C1 segment of cervical spinal cord (tissue), 14 donors: ENCODE results near the gene ADAM17.
"Not testable (repeated sequence)": the region's sequence is repeated elsewhere in the genome, so short reads cannot be mapped to it uniquely, and the experiment has no call there.

Experiments
- DNase-seq, 14 donors: peaks; one replicate each; lab custom pipeline; 2025; lab: John Stamatoyannopoulos, UW

ADAM17 gene

GRCh38 chr2:9565436-9566153 is 10.0 kb upstream of the ADAM17 start:
- DNase-seq = peak in 6 of 14 donors; percentile 10 to 47 (median 28)

GRCh38 chr2:9560628-9561027 is 5.0 kb upstream of the ADAM17 start:
- DNase-seq = no peak

- DNase-seq = peak in 1 of 14 donors; percentile 11
Measured at GRCh38 chr2:9558948-9559381, 3.3 kb upstream of the ADAM17 start.

- DNase-seq = peak in 2 of 14 donors; percentile 66 to 68
Measured at GRCh38 chr2:9556121-9556743, 602 bp upstream of the ADAM17 start.

GRCh38 chr2:9554921-9555296 is 721 bp downstream of the ADAM17 start:
- peak in 3 of 14 donors; percentile 58 to 73 (median 66) for DNase-seq

- DNase-seq = no peak
Measured at GRCh38 chr2:9552219-9553178, 3.1 kb downstream of the ADAM17 start.

- not testable (repeated sequence) for DNase-seq
Measured at GRCh38 chr2:9550859-9551391, 4.7 kb downstream of the ADAM17 start.

GRCh38 chr2:9549420-9549819 is 6.2 kb downstream of the ADAM17 start:
- DNase-seq = no peak

- no peak for DNase-seq
Measured at GRCh38 chr2:9548506-9548905, 7.1 kb downstream of the ADAM17 start.

GRCh38 chr2:9547262-9547991 is 8.2 kb downstream of the ADAM17 start:
- no peak for DNase-seq

GRCh38 chr2:9545502-9545901 is 10.1 kb downstream of the ADAM17 start:
- DNase-seq = no peak

GRCh38 chr2:9543557-9543956 is 12.1 kb downstream of the ADAM17 start:
- DNase-seq = no peak

- no peak for DNase-seq
Measured at GRCh38 chr2:9539531-9539930, 16.1 kb downstream of the ADAM17 start.

GRCh38 chr2:9538000-9538507 is 17.6 kb downstream of the ADAM17 start:
- no peak for DNase-seq

- DNase-seq = no peak
Measured at GRCh38 chr2:9536504-9536903, 19.1 kb downstream of the ADAM17 start.

GRCh38 chr2:9535177-9535576 is 20.5 kb downstream of the ADAM17 start:
- no peak for DNase-seq

- DNase-seq = no peak
Measured at GRCh38 chr2:9533663-9534062, 22.0 kb downstream of the ADAM17 start.

GRCh38 chr2:9532421-9532820 is 23.2 kb downstream of the ADAM17 start:
- no peak for DNase-seq

- no peak for DNase-seq
Measured at GRCh38 chr2:9527995-9528787, 27.4 kb downstream of the ADAM17 start.

GRCh38 chr2:9525266-9525665 is 30.4 kb downstream of the ADAM17 start:
- DNase-seq = no peak
